Aorta (tissue), 5 donors: ENCODE data around the gene ZBTB42. TPM values are rescaled to one million over a fixed set of nuclear protein-coding genes. Genes with fewer than 3 reads are reported as not detected.

Experiments
- ATAC-seq: fragments of 200-7000 bp; cut with Tn5 transposase; one replicate; pipeline ENCODE4 v1.9.1; 2022; ENCODE audit warnings: moderate library complexity; ENCODE audit not compliant: low FRiP score
- DNase-seq, 2 donors: peaks; one replicate each; pipeline ENCODE4 v3.0.0-alpha.2; 2020
- H3K27ac ChIP-seq, 2 donors: one replicate each; pipeline ENCODE4 v1.5.1; 2013; ENCODE audit warnings: low read length in 2 of 2, mild to moderate bottlenecking in 2 of 2, moderate library complexity in 2 of 2, control low read depth in 1 of 2, inconsistent platforms in 1 of 2, low read depth in 1 of 2
- H3K27me3 ChIP-seq, 2 donors: one replicate each; pipeline ENCODE4 v1.6.1; 2013; ENCODE audit warnings: control low read depth in 1 of 2, low read length in 1 of 2, mild to moderate bottlenecking in 1 of 2, moderate library complexity in 1 of 2; ENCODE audit not compliant: insufficient read depth in 2 of 2, control insufficient read depth in 1 of 2
- H3K36me3 ChIP-seq, 2 donors: one replicate each; pipeline ENCODE4 v1.6.1; 2013; ENCODE audit warnings: control low read depth in 1 of 2, low read length in 1 of 2, mild to moderate bottlenecking in 1 of 2; ENCODE audit not compliant: insufficient read depth in 2 of 2, control insufficient read depth in 1 of 2
- H3K4me1 ChIP-seq, 2 donors: one replicate each; pipeline ENCODE4 v1.6.1; 2013; ENCODE audit warnings: low read length in 2 of 2, control low read depth in 1 of 2, mild to moderate bottlenecking in 1 of 2, moderate library complexity in 1 of 2; ENCODE audit not compliant: insufficient read depth in 2 of 2, control insufficient read depth in 1 of 2
- H3K4me3 ChIP-seq, 2 donors: one replicate each; pipeline ENCODE4 v1.5.1; 2013; ENCODE audit warnings: low read length in 2 of 2, control low read depth in 1 of 2, mild to moderate bottlenecking in 1 of 2
- H3K9me3 ChIP-seq: one replicate; pipeline ENCODE4 v1.6.1; 2013; ENCODE audit warnings: mild to moderate bottlenecking, low read length; ENCODE audit not compliant: control insufficient read depth
- WGBS, 2 donors: extraction: QIAGEN DNeasy Blood & Tissue Kit; methylation state at CpG; one replicate each; pipeline ENCODE4 v1.1.7; 2013; 5-methylcytosine and 5-hydroxymethylcytosine counted together
- intact Hi-C, 2 donors: fragments of 100-400 bp; cut with DNase I; formaldehyde crosslinking; loops; one replicate each; pipeline versions ENCODE4 v1.14.2 to v1.15.0; 2022
- polyA plus RNA-seq, 2 donors: library from polyadenylated mRNA; stranded (reverse); fragments of 200-250 nt; gene quantifications; one replicate each; pipeline ENCODE4 v1.2.3, GENCODE V29; 2013
- total RNA-seq, 2 donors: library from RNA; stranded (reverse); fragmentation: NEBNext Ultra II Directional; extraction: Animal tissue kit (Norgen Biotek cat#: 25700); gene quantifications; one replicate each; pipeline ENCODE4 v1.2.1, GENCODE V29; 2021
- donor health status: healthy with polysubstance abuse.
- donor health status: Bipolar disorder and iron deficiency.
- donor health status: DM: no; HTN: no; CAD: no.
- donor health status: DM: no; HTN: no; CAD: no.
- donor health status: DM: yes; HTN: yes; CAD: no.

The ZBTB42 gene
- total and polyA plus RNA-seq, 4 donors, result 1.6 to 4.7 (median 3.1) TPM

DNA sequence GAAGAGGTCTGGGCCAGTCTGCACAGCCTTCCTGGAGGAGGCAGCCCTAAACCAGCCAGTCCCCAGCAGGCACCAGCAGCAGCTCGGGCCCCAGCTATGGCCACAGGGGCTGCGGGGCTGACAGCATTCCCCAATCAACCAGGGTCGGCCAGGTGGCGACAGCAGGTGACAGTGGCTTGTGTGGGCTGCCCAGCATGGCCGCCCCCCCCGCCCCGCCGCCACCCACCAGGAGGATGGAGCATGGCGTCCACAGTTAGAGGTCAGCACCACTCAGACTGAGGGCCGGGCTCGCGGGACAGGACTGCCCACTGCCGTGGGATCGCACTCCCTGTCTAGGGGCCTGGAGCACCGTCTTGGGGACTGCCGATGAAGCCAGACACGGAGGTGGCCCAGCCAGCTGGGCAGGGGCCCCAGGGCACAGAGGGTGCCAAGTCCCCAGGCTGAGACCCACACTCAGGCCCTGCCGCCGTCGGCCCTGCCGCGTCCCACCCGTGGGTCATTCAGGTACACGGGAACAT is 20.3 kb upstream of the ZBTB42 start:
- H3K36me3 ChIP-seq, result no peaks in the 10 kb centered on the region

GRCh38 chr14:104781271-104782077 is 19.4 kb upstream of the ZBTB42 start:
- Histone ChIP-seq H3K27me3 (no peaks in the 10 kb centered on the region), H3K36me3 (no peaks in the 10 kb centered on the region), H3K4me1 (no peaks in the 10 kb centered on the region), H3K27ac (no peak overlapping the region), H3K9me3 (no peaks in the 10 kb centered on the region), H3K4me3 (no peak overlapping the region)
- no peak for DNase-seq
- 86% methylated on average over 17 to 20 of the region's 20 CpGs for WGBS, 2 donors
- intact Hi-C loops, result no loop called here
- ATAC-seq, result no peak

More for the DNA sequence above, 20.3 kb upstream of the ZBTB42 start:
- WGBS, 2 donors, result 83 to 85% methylated on average over 24 of the region's 24 CpGs
- Histone ChIP-seq H3K27me3 (no peaks in the 10 kb centered on the region), H3K4me3 (no peak overlapping the region), H3K27ac (no peak overlapping the region), H3K9me3 (no peaks in the 10 kb centered on the region), H3K4me1 (no peaks in the 10 kb centered on the region)
- ATAC-seq, result no peak
- DNase-seq, result no peak
- intact Hi-C loops, result no loop called here

GRCh38 chr14:104782086-104782807 is 18.7 kb upstream of the ZBTB42 start:
- no peaks in the 10 kb centered on the region for H3K27me3 ChIP-seq
- no peak overlapping the region for H3K27ac ChIP-seq
- intact Hi-C loops, result no loop called here
- WGBS, 2 donors, result 84 to 85% methylated on average over 27 to 28 of the region's 28 CpGs
- DNase-seq (no peak), ATAC-seq (no peak)
- no peaks in the 10 kb centered on the region for H3K36me3 ChIP-seq
- H3K4me3 ChIP-seq, result no peak overlapping the region
- no peaks in the 10 kb centered on the region for H3K4me1 ChIP-seq
- no peaks in the 10 kb centered on the region for H3K9me3 ChIP-seq

GRCh38 chr14:104782808-104783139 is 18.1 kb upstream of the ZBTB42 start:
- no peaks in the 10 kb centered on the region for H3K36me3 ChIP-seq
- H3K4me3 ChIP-seq, result no peak overlapping the region
- H3K4me1 ChIP-seq, result no peaks in the 10 kb centered on the region
- H3K27me3 ChIP-seq, result no peaks in the 10 kb centered on the region
- 84 to 89% methylated on average over 13 of the region's 13 CpGs for WGBS, 2 donors
- H3K9me3 ChIP-seq, result no peaks in the 10 kb centered on the region
- intact Hi-C loops, result no loop called here
- DNase-seq (no peak), ATAC-seq (no peak)
- H3K27ac ChIP-seq, result no peak overlapping the region

GRCh38 chr14:104783484-104784217 is 17.2 kb upstream of the ZBTB42 start:
- intact Hi-C loops, result no loop called here
- Histone ChIP-seq H3K4me1 (no peaks in the 10 kb centered on the region), H3K9me3 (no peaks in the 10 kb centered on the region), H3K27ac (no peak overlapping the region), H3K27me3 (no peaks in the 10 kb centered on the region), H3K4me3 (no peak overlapping the region), H3K36me3 (no peaks in the 10 kb centered on the region)
- WGBS, 2 donors, result 85 to 88% methylated on average over 16 of the region's 16 CpGs
- no peak for DNase-seq
- ATAC-seq, result no peak

DNA sequence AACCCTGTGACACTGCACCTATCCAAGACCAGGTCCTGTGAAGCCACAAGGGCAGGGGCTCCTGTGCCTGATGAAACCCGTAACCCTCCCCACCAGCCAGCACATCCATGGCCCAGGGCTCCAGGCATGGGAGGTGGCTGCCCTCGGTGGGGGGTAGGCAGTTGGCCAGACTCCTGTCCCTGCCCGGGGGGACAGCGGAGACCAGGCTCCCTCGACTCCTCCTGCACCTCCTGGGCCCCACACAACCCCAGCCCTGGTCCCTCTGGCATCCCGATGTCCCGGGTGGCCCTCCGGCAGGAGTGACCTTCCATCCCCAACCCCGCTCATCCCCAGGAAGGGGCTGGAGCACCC is 16.7 kb upstream of the ZBTB42 start:
- H3K27me3 ChIP-seq, result no peaks in the 10 kb centered on the region
- intact Hi-C loops, result no loop called here
- WGBS, 2 donors, result 78 to 82% methylated on average over 9 of the region's 9 CpGs
- ATAC-seq, result no peak
- H3K4me3 ChIP-seq, result no peak overlapping the region
- no peak overlapping the region for H3K27ac ChIP-seq
- no peaks in the 10 kb centered on the region for H3K36me3 ChIP-seq
- no peak for DNase-seq
- no peaks in the 10 kb centered on the region for H3K4me1 ChIP-seq
- H3K9me3 ChIP-seq, result no peaks in the 10 kb centered on the region

GRCh38 chr14:104784846-104785707 is 15.8 kb upstream of the ZBTB42 start:
- Histone ChIP-seq H3K4me3 (no peak overlapping the region), H3K27me3 (no peaks in the 10 kb centered on the region), H3K4me1 (no peaks in the 10 kb centered on the region), H3K9me3 (no peaks in the 10 kb centered on the region), H3K27ac (no peak overlapping the region), H3K36me3 (no peaks in the 10 kb centered on the region)
- 40 to 49% methylated on average over 36 of the region's 36 CpGs for WGBS, 2 donors
- intact Hi-C loops, result no loop called here
- no peak for DNase-seq
- no peak for ATAC-seq

GRCh38 chr14:104785708-104786080 is 15.2 kb upstream of the ZBTB42 start:
- H3K36me3 ChIP-seq, result no peaks in the 10 kb centered on the region
- no peaks in the 10 kb centered on the region for H3K4me1 ChIP-seq
- H3K4me3 ChIP-seq, result no peak overlapping the region
- intact Hi-C loops, result no loop called here
- ATAC-seq (no peak), DNase-seq (no peak)
- whole genome bisulfite sequencing, 2 donors, result 86 to 87% methylated on average over 13 of the region's 13 CpGs
- H3K27me3 ChIP-seq, result no peaks in the 10 kb centered on the region
- H3K27ac ChIP-seq, result no peak overlapping the region
- no peaks in the 10 kb centered on the region for H3K9me3 ChIP-seq
